Measurements from ENCODE around the gene CYP4F3.
"Not testable (repeated sequence)": the region's sequence is repeated elsewhere in the genome, so short reads cannot be mapped to it uniquely, and the experiment has no call there.

CYP4F3 gene, protein sequence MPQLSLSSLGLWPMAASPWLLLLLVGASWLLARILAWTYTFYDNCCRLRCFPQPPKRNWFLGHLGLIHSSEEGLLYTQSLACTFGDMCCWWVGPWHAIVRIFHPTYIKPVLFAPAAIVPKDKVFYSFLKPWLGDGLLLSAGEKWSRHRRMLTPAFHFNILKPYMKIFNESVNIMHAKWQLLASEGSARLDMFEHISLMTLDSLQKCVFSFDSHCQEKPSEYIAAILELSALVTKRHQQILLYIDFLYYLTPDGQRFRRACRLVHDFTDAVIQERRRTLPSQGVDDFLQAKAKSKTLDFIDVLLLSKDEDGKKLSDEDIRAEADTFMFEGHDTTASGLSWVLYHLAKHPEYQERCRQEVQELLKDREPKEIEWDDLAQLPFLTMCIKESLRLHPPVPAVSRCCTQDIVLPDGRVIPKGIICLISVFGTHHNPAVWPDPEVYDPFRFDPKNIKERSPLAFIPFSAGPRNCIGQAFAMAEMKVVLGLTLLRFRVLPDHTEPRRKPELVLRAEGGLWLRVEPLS

DNA sequence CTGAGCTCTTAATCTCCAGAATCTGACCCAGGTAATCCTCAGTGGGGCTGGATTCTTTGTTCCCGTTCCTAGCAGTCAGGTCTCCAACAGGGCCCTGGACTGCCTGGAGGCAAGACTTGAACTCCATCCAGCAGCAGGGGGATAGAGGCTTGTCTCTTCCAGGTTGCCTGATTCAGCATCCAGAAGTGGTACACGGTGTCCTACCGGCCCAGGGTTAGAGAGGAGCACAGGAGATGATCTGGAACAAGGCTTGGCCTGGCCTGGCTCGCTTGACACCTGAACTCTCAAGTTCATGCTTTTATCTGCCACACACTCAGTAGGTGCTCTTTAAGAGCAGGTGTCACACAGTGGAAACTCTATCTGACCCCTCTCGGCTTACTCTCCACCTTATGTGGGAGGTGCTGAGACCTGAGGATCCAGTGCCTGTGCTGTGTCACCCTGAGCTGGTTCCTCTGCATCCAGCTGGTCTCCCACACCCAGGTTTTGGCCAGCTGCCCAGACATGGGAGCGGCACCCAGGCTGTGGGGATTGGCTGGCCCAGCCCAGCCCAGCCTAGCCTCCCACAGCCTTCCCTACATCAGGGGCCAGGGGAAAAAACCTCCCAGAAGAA, at the start of gene CYP4F3:
TSS of gene CYP4F3 (plus strand) at position 604 of the 610 bp plus-strand sequence. CDS start 519 bp downstream, outside the sequence.
- DNase-seq (ENCODE audit: low read depth): no peak

DNA sequence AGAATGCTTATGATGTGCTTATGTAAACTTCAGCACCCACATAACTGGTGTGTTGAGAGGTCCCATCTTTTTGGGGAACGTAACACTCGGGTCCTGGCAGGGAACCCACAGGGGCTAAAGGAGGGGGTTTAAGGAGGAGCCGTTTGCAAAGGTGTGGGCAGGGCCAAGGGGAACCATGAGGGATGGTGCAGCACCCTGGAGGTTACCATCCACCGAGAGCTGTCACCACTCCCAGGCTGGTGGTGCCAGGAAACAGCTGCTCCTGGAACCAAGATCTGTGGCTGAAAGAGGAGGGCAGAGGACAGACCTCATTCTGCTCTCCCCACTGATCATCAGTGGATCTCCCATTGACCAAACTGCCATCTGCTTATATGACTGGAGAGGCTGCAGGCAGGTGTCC, 48.9 kb upstream of the CYP4F3 start:
- DNase-seq (ENCODE audit: low read depth): no peak

DNA sequence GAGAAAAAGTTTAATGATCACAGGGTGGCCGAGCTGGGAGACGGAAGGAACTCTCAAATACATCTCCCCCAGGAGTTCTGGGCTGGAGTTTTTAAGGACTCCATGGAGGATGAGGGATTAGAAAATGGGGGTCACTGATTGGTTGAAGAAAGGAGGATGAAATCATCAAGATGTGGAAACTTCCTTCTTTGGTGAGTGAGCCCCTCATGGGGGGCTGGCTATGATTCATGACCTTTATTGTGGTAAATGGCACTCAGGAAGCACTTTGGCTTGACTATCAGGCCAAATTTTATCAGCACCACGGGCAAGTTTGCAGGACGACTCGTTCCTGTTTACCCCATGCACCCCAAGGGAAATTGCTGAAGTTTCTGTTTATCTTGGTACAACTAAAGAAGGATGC, 48.2 kb upstream of the CYP4F3 start:
- DNase-seq (ENCODE audit: low read depth): not testable (repeated sequence)

DNA sequence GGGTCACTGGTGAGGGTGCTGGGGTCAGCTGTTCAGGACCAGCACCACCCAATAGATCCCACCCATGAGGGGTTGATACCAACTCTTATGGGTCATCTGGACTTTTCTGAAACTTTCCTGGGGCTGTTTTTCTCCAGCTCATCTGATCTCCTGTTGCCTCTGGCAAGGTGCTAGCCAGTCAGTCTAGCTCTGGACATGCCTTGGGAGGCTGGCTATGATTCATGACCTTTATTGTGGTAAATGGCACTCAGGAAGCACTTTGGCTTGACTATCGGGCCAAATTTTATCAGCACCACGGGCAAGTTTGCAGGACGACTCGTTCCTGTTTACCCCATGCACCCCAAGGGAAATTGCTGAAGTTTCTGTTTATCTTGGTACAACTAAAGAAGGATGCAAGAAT, 46.9 kb upstream of the CYP4F3 start:
- DNase-seq (ENCODE audit: low read depth): not testable (repeated sequence)

DNA sequence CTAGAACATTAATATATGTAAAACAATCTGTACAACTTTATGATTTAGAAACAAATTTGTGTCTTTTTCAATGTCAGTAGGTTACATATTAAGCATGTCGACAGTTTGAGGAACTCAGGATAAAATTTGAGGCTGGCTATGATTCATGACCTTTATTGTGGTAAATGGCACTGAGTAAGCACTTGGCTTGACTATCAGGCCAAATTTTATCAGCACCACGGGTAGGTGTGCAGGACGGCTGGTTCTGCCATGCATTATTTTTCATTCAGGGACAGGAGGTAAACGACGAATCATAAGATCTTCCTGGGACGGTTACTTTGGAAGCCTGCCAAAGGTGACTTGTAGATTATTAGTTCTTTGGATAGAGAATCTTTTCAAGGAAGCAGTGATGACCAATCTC, 45.6 kb upstream of the CYP4F3 start:
- DNase-seq (ENCODE audit: low read depth): no peak

DNA sequence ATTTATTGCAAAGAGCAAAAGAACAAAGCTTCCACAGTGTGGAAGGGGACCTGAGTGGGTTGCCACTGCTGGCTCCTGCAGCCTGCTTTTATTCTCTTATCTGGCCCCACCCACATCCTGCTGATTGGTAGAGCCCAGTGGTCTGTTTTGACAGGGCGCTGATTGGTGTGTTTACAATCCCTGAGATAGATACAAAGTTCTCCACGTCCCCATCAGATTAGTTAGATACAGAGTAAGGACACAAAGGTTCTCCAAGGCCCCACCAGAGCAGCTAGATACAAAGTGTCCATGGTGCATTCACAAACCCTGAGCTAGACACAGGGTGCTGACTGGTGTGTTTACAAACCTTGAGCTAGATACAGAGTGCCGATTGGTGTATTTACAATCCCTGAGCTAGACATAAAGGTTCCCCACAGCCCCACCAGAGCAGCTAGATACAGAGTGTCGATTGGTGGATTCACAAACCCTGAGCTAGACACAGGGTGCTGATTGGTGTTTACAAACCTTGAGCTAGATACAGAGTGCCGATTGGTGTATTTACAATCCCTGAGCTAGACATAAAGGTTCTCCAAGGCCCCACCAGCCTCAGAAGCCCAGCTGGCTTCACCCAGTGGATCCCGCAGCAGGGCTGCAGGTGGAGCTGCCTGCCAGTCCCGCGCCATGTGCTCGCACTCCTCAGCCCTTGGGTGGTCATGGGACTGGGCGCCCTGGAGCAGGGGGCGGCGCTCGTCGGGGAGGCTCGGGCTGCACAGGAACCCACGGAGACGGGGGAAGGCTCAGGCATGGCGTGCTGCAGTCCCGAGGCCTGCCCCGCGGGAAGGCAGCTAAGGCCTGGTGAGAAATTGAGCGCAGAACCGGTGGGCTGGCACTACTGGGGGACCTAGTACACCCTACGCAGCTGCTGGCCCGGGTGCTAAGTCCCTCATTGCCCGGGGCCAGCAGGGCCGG, 32.4 kb upstream of the CYP4F3 start:
- DNase-seq (ENCODE audit: low read depth): not testable (repeated sequence)

DNA sequence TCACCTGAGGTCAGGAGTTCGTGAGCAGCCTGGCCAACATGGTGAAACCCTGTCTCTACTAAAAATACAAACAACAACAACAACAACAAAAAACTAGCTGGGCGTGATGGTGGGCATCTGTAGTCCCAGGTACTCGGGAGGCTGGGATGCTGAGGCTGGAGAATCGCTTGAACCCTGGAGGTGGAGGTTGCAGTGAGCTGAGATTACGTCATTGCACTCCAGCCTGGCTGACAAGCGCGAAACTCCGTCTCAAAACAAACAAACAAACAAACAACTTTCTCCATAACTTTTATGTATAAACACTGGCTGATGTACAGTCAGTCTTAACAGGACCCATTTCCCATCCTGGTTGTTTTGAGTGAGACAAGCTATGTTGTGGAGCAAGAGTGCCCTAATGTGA, 31.4 kb upstream of the CYP4F3 start:
- DNase-seq (ENCODE audit: low read depth): no peak

DNA sequence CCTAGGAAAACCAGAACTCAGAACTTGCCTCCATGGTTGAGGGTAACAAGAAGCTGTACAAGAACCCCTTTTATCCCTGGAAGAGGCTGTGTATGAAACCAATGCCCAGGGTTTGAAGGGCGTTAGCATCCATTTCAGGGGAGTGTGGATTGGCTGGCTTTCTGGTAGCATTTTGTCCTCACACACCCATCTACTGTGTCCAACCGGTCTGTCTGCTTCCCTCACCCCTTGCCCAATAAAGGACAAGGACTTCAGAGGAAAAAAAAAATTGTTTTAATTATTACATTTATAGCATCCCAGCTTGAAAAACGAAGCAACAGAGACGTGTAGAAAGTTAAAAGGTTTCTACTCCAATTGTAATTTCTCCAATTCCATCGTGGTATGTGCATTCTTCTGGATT, 28.4 kb upstream of the CYP4F3 start:
- no peak for DNase-seq (ENCODE audit: low read depth)

DNA sequence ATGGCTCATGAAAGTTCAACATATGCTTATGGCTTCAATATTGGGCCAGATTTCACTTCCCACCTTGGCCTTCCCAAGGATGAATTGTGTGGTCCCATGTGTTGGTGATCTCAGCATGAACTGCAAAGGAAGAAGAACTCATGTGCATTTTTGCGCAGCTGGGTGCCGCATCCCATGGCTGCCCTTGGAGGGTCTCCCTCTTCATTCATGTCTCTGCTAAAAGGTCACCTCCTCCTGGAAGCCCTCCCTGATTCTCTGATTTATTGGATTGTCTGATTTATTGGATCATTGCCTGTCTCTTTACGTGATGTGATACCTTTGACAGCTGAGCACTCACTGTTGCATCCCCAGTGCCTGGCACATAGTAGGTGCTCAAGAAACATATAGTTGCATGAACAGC, 27.4 kb upstream of the CYP4F3 start:
- no peak for DNase-seq (ENCODE audit: low read depth)

DNA sequence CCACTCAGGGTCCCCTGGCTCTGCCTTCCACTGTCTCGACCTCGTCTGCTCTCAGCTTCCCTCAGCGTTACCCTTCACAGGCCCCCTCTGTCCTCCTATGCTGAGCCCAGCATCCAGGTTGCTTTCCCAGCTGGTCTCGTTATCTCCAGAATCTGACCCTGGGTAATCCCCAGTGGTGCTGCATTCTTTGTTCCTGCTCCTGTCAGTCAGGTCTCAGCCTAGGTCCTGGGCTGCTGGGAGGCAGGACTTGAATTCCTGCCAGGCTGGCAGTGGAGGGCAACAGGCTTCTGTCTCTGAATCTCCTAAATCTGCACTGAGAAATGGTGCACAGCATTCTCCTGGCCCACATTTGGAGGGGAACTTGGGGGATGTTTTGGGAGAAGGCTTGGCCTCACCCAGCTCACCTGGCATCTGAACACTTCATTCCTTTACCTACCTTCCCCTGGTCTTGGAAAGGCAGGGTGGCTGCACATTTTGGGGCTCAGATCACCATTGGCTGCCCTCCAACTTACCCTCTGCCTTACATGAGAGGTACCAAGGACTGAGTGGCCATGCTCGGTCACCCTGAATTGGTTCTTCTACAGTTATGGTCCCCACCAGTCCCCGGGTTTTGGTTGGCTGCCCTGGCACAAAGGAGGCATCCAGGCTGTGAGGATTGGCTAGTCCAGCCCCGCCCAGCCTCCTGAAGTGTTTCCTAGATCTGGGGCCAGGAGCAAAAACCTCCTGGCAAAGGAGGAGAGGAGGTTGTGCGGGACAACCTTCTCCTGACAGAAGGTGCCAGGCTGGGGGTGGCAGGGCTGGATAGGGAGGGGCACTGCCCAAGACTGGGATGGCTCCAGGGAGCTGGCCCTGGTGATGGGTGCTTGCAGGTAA, 26.0 kb upstream of the CYP4F3 start, which contains the start of gene CYP4F8:
TSS of gene CYP4F8 (plus strand) at position 712 of the 873 bp plus-strand sequence. CDS start 399 bp downstream, outside the sequence.
- DNase-seq (ENCODE audit: low read depth): no peak

DNA sequence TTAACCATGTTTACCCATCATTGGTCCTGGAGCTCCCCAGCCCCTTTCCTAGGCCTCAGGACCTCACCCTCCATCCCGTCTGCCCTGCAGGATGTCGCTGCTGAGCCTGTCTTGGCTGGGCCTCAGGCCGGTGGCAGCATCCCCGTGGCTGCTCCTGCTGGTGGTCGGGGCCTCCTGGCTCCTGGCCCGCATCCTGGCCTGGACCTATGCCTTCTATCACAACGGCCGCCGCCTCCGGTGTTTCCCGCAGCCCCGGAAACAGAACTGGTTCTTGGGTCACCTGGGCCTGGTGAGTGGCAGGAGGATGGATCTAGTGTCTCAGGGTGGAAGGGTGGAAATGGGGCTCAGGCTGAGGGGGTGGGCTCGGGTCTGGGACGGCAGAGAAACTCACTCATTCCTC, 25.2 kb upstream of the CYP4F3 start:
- DNase-seq (ENCODE audit: low read depth): no peak

DNA sequence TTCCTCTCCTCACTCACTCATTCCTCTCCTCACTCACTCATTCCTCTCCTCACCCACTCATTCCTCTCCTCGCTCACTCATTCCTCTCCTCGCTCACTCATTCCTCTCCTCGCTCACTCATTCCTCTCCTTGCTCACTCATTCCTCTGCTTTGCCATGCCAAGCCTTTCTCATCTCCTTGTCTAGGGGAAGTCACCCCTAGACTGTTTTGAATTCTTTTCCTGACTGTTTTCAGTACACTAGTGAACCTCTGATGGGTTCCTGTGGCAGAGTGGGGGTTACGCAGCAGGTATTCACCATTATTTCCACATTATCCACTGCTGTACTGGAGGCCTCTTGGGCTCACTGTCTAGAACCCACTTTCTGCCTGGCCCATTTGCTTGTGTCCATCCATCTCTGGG, 24.5 kb upstream of the CYP4F3 start:
- no peak for DNase-seq (ENCODE audit: low read depth)

DNA sequence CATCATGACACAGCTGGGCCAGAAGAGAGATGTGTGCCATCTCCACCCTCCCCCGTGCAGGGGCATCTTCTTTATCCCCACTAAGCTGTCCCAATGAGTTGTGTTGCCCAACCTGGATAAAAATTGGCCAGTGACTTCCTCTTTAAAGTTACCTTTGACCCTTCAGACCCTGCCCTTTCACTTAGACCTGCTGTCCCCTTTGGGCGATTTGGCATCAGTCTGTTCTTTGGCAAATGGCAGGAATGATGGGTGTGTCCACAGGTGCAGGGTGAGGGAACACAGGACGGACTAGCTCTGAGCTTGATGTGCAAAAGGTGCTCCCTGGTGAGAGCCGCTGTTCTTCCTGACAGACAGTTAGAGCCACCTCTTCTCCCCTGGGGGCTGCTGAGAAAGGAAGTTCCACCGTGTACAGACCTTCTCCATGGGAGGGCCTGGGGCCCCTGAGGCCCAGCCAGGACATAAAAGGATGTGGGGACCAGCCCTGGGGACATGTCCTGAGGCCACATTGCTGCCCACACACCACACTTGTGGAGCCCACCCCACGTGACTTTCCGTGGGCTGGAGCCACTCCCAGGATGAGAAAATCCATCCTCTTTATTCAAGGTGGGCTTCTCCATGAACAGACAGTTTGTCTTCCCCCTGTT, 23.9 kb upstream of the CYP4F3 start:
- DNase-seq (ENCODE audit: low read depth): no peak

DNA sequence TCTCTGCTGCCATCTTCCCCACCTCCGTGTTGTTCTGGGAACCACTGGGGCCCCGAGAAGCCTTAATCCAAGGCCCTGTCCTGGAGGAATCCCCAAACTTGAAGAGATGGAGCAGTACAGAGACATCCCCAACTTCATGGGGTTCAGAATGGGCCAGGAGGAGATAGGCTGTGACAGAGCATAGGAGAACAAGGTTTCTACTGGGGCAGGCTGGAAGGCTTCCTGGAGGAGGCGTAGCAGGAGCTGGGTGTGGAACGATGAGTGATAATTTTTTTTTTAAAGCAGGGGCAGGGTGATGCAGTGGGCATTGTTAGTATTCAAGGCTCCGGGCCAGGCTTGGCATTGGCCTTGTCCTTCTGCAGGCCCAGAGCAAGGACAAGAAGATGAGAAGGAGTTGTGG, 22.4 kb upstream of the CYP4F3 start:
- no peak for DNase-seq (ENCODE audit: low read depth)

DNA sequence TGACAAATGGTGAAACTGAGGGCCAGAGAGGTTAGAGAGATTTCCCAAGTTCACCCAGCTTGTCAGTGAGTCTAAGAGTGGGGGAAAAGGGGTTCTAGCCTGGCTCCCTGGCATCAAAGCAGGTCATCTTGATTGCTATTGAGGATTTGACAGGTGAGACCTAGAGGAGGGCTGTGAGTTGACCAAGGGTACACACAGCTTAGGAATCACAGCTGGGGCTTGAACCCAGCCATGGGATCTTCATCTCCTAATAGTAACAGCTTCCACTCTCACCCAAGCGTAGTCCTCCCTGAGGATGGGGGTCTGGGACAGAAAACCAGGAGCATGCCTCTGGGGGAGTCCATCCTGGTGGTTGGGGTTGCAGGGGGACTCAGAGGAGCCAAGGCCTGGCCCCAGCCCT, 18.9 kb upstream of the CYP4F3 start:
- DNase-seq (ENCODE audit: low read depth): no peak

DNA sequence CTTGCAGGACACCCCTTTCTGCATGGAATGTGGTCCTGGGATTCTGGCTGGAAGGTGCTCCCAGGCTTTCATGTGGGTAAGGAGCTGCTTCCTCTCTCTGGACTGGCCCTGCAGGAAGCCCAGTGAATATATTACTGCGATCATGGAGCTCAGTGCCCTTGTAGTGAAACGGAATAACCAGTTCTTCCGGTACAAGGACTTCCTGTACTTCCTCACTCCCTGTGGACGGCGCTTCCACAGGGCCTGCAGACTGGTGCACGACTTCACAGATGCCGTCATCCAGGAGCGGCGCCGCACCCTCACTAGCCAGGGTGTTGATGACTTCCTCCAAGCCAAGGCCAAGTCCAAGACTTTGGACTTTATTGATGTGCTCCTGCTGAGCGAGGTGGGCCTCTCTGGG, 17.7 kb upstream of the CYP4F3 start:
- DNase-seq (ENCODE audit: low read depth): no peak

DNA sequence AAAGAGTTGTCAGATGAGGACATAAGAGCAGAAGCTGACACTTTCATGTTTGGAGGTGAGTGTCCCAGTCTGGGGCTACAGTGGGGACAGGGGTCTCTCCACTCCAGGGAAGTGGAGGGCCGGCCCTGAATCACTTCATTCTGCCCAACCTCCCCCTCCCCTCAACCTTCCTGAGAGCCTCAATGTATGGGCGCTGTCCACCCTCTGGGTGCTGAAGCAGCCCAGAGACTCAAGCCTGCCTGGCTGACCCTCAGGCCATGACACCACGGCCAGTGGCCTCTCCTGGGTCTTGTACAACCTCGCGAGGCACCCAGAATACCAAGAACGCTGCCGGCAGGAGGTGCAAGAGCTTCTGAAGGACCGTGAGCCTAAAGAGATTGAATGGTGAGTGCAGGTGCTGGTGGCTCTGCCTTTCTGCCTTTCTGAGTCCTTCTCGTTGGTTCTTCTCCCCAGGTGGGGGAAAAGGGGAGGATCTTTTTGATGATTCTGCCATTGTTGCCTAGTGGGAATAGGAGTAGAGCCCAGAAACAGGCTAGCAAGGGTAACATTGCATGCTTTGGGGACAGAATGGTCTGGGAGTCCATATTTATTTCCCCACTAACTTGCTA, 16.9 kb upstream of the CYP4F3 start:
- DNase-seq (ENCODE audit: low read depth): no peak

DNA sequence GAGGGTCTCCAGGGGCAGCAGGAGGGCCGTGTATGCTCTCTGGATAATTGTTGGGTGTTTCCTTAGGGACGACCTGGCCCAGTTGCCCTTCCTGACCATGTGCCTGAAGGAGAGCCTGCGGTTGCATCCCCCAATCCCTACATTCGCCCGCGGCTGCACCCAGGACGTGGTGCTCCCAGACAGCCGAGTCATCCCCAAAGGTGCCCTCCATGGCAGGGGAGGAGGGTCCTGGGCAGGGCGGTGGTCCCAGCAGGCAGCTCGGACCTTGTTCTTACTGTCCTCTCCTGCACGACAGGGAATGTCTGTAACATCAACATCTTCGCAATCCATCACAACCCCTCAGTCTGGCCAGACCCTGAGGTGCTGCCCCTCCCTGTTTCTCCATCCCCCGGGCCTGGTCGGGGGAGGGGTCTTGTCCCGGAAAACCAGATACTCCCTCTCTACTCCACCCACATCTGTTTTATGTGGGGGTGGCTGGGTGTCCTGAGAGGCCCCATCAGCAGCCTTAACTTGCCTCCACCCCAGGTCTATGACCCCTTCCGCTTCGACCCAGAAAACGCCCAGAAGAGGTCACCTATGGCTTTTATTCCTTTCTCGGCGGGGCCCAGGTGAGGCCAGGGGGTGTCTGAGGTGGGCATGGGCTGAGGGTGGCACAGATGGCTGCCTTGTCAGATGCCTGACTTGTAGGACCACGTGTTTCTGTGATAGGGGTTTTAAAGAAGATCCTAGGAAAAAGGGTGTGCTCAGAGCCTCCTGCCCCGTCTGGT, 12.3 kb upstream of the CYP4F3 start:
- DNase-seq (ENCODE audit: low read depth): no peak

All from stimulated activated CD4-positive, alpha-beta T cell treated with anti-CD3 and anti-CD28 coated beads, Interleukin-2, amount 100 ng/mL, for 4 hours (primary cell).